GM23338 (cell line): ENCODE data around the gene RPA1. TPM values are rescaled to one million over a fixed set of nuclear protein-coding genes. Genes with fewer than 3 reads are reported as not detected.

Experiments used
- ATAC-seq: fragments of 200-7000 bp; cut with Tn5 transposase; 3 replicates; pipeline ENCODE4 v1.9.1; 2020
- DNase-seq: peaks from one replicate; pipeline ENCODE4 v3.0.0-alpha.2; 2015; ENCODE audit warnings: low spot score
- H2AFZ ChIP-seq: fragments of 200-600 bp; sonication (generic); 2 replicates; pipeline ENCODE4 v1.8.0; 2016; ENCODE audit warnings: antibody characterized with exemption, mild to moderate bottlenecking, moderate library complexity
- H3F3A ChIP-seq: fragments of 200-600 bp; sonication (generic); replicated peaks from 2 replicates; pipeline ENCODE4 v1.8.0; 2017; ENCODE audit warnings: antibody characterized with exemption, mixed run types, low read depth
- H3K27ac ChIP-seq: fragments of 200-600 bp; sonication (generic); 2 replicates; pipeline ENCODE4 v1.6.1; 2016; ENCODE audit warnings: low read depth
- H3K27me3 ChIP-seq: fragments of 200-600 bp; sonication (generic); 2 replicates; pipeline ENCODE4 v1.8.0; 2016; ENCODE audit warnings: mild to moderate bottlenecking, mixed run types, moderate library complexity; ENCODE audit not compliant: insufficient read depth
- H3K36me3 ChIP-seq: fragments of 200-600 bp; sonication (generic); 2 replicates; pipeline ENCODE4 v1.8.0; 2016; ENCODE audit warnings: mild to moderate bottlenecking; ENCODE audit not compliant: insufficient read depth
- H3K4me1 ChIP-seq: fragments of 200-600 bp; sonication (generic); 2 replicates; pipeline ENCODE4 v1.8.0; 2016; ENCODE audit warnings: mild to moderate bottlenecking, moderate library complexity; ENCODE audit not compliant: insufficient read depth
- H3K4me2 ChIP-seq: fragments of 200-600 bp; sonication (generic); 2 replicates; pipeline ENCODE4 v1.7.1; 2017; ENCODE audit warnings: mixed run types
- H3K4me3 ChIP-seq: fragments of 200-600 bp; sonication (generic); 2 replicates; pipeline ENCODE4 v1.6.1; 2016; ENCODE audit warnings: mixed run types
- H3K79me2 ChIP-seq: fragments of 200-600 bp; sonication (generic); replicated peaks from 2 replicates; pipeline ENCODE4 v1.8.0; 2017; ENCODE audit warnings: mild to moderate bottlenecking; ENCODE audit not compliant: insufficient read depth
- H3K9me2 ChIP-seq: fragments of 200-600 bp; sonication (generic); 2 replicates; pipeline ENCODE4 v1.8.0; 2017; ENCODE audit not compliant: insufficient read depth
- H4K20me1 ChIP-seq: fragments of 200-600 bp; sonication (generic); replicated peaks from 2 replicates; pipeline ENCODE4 v1.8.0; 2017; ENCODE audit warnings: mild to moderate bottlenecking; ENCODE audit not compliant: insufficient read depth
- H3K27ac Mint-ChIP-seq: 2 replicates; pipeline ENCODE4 v1.8.0; 2020; ENCODE audit warnings: inconsistent platforms, mild to moderate bottlenecking, moderate library complexity, mixed read lengths
- H3K27me3 Mint-ChIP-seq: 3 replicates; pipeline ENCODE4 v1.8.0; 2022; ENCODE audit warnings: low read depth, mild to moderate bottlenecking, moderate library complexity, mixed read lengths, inconsistent platforms; ENCODE audit not compliant: insufficient read depth, poor library complexity
- H3K36me3 Mint-ChIP-seq: 3 replicates; pipeline ENCODE4 v1.8.0; 2021; ENCODE audit warnings: low read depth, mild to moderate bottlenecking, inconsistent platforms, moderate library complexity, mixed read lengths
- H3K4me1 Mint-ChIP-seq: 3 replicates; pipeline ENCODE4 v1.8.0; 2020; ENCODE audit warnings: mild to moderate bottlenecking, inconsistent platforms, mixed read lengths
- H3K4me3 Mint-ChIP-seq: 3 replicates; pipeline ENCODE4 v1.8.0; 2021; ENCODE audit warnings: moderate library complexity, mild to moderate bottlenecking, inconsistent platforms, mixed read lengths
- H3K9me3 Mint-ChIP-seq: 3 replicates; pipeline ENCODE4 v1.8.0; 2020; ENCODE audit warnings: moderate library complexity, mild to moderate bottlenecking, inconsistent platforms, mixed read lengths
- CREB1 ChIP-seq: fragments of 250-450 bp; sonication (Bioruptor Pico); IDR thresholded peaks from 2 replicates; pipeline ENCODE4 v1.5.0; 2020; ENCODE audit warnings: low read depth, mild to moderate bottlenecking, moderate library complexity
- EZH2phosphoT487 ChIP-seq: fragments of 200-600 bp; sonication (generic); IDR thresholded peaks from one replicate; pipeline ENCODE4 v1.8.1; 2018; ENCODE audit warnings: antibody characterized with exemption; ENCODE audit not compliant: unreplicated experiment
- NANOG ChIP-seq: IDR thresholded peaks from 2 replicates; pipeline ENCODE4 v1.6.1; 2016; ENCODE audit warnings: antibody characterized with exemption, borderline replicate concordance
- STAT1 ChIP-seq: IDR thresholded peaks from one replicate; pipeline ENCODE4 v1.6.1; 2016; ENCODE audit warnings: antibody characterized with exemption; ENCODE audit not compliant: unreplicated experiment
- ZNF114 ChIP-seq: fragments of 250-450 bp; sonication (Bioruptor Pico); IDR thresholded peaks from 2 replicates; pipeline ENCODE4 v1.5.0; 2020; ENCODE audit warnings: mild to moderate bottlenecking, moderate library complexity
- ZNF331 ChIP-seq: fragments of 250-450 bp; sonication (Bioruptor Pico); IDR thresholded peaks from 2 replicates; pipeline ENCODE4 v1.5.0; 2020; ENCODE audit warnings: low read depth, mild to moderate bottlenecking, moderate library complexity
- polyA plus RNA-seq: library from polyadenylated mRNA; unstranded; fragments of >200 nt; fragmentation: Nextera tagmentation; extraction: Ambion mirVana; gene quantifications from 2 replicates; pipeline ENCODE4 v1.2.1, GENCODE V29; 2016
- total RNA-seq: library from RNA; depleted of rRNA; stranded (reverse); fragments of >200 nt; shearing (Covaris generic); gene quantifications from 2 replicates; pipeline ENCODE4 v1.2.3, GENCODE V29; 2014
- TF ChIP-seq, protein P1 (sequence below): fragments of 250-450 bp; sonication (Bioruptor Pico); IDR thresholded peaks from 2 replicates; pipeline ENCODE4 v1.5.0; 2020; ENCODE audit warnings: mild to moderate bottlenecking, moderate library complexity
- TF ChIP-seq, protein P2 (sequence below): IDR thresholded peaks from 2 replicates; pipeline ENCODE4 v1.6.1; 2016; ENCODE audit warnings: antibody characterized with exemption
- TF ChIP-seq, protein P3 (sequence below): IDR thresholded peaks from one replicate; pipeline ENCODE4 v1.6.1; 2018; ENCODE audit warnings: antibody characterized with exemption; ENCODE audit not compliant: unreplicated experiment
- TF ChIP-seq, protein P4 (sequence below), 2 experiments: fragments of 200-600 bp in 1 of 2; sonication (generic) in 1 of 2; conservative IDR thresholded peaks; 2 replicates each; pipeline versions ENCODE4 v1.5.1 to v1.6.1; 2016 to 2017; ENCODE audit warnings: antibody characterized with exemption in 2 of 2, low read depth in 2 of 2, mild to moderate bottlenecking in 2 of 2, moderate library complexity in 1 of 2

The RPA1 gene
- total and polyA plus RNA-seq, 2 experiments from 2014 or later, result 33.7 to 52.1 TPM

DNA sequence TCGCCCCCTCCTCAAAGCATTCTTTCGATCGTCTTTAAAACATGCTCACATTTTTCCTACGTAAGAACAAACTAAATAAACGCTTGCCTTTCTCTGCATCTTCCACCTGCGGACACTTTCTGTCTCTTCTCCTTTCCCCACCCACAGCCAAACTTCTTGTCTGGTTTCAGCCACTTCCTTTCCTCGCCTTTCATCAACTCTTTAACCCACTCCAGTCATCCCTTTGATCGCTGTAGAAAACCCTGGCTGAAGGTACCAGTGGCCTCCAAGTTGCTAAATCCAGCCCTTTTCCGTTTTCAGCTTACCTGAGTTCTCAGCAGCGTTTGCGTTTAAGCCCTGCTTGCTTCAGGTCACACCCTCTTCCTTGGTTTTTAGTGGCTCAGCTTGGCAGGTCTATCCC lies 483 bp downstream of the RPA1 start (continued):
- TF ChIP-seq, protein P1, sequence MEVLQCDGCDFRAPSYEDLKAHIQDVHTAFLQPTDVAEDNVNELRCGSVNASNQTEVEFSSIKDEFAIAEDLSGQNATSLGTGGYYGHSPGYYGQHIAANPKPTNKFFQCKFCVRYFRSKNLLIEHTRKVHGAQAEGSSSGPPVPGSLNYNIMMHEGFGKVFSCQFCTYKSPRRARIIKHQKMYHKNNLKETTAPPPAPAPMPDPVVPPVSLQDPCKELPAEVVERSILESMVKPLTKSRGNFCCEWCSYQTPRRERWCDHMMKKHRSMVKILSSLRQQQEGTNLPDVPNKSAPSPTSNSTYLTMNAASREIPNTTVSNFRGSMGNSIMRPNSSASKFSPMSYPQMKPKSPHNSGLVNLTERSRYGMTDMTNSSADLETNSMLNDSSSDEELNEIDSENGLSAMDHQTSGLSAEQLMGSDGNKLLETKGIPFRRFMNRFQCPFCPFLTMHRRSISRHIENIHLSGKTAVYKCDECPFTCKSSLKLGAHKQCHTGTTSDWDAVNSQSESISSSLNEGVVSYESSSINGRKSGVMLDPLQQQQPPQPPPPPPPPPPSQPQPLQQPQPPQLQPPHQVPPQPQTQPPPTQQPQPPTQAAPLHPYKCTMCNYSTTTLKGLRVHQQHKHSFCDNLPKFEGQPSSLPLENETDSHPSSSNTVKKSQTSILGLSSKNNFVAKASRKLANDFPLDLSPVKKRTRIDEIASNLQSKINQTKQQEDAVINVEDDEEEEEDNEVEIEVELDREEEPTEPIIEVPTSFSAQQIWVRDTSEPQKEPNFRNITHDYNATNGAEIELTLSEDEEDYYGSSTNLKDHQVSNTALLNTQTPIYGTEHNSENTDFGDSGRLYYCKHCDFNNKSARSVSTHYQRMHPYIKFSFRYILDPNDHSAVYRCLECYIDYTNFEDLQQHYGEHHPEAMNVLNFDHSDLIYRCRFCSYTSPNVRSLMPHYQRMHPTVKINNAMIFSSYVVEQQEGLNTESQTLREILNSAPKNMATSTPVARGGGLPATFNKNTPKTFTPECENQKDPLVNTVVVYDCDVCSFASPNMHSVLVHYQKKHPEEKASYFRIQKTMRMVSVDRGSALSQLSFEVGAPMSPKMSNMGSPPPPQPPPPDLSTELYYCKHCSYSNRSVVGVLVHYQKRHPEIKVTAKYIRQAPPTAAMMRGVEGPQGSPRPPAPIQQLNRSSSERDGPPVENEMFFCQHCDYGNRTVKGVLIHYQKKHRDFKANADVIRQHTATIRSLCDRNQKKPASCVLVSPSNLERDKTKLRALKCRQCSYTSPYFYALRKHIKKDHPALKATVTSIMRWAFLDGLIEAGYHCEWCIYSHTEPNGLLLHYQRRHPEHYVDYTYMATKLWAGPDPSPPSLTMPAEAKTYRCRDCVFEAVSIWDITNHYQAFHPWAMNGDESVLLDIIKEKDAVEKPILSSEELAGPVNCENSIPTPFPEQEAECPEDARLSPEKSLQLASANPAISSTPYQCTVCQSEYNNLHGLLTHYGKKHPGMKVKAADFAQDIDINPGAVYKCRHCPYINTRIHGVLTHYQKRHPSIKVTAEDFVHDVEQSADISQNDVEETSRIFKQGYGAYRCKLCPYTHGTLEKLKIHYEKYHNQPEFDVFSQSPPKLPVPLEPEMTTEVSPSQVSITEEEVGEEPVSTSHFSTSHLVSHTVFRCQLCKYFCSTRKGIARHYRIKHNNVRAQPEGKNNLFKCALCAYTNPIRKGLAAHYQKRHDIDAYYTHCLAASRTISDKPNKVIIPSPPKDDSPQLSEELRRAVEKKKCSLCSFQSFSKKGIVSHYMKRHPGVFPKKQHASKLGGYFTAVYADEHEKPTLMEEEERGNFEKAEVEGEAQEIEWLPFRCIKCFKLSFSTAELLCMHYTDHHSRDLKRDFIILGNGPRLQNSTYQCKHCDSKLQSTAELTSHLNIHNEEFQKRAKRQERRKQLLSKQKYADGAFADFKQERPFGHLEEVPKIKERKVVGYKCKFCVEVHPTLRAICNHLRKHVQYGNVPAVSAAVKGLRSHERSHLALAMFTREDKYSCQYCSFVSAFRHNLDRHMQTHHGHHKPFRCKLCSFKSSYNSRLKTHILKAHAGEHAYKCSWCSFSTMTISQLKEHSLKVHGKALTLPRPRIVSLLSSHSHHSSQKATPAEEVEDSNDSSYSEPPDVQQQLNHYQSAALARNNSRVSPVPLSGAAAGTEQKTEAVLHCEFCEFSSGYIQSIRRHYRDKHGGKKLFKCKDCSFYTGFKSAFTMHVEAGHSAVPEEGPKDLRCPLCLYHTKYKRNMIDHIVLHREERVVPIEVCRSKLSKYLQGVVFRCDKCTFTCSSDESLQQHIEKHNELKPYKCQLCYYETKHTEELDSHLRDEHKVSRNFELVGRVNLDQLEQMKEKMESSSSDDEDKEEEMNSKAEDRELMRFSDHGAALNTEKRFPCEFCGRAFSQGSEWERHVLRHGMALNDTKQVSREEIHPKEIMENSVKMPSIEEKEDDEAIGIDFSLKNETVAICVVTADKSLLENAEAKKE, result no peak
- TF ChIP-seq STAT1, result no peak
- TF ChIP-seq, protein P2, sequence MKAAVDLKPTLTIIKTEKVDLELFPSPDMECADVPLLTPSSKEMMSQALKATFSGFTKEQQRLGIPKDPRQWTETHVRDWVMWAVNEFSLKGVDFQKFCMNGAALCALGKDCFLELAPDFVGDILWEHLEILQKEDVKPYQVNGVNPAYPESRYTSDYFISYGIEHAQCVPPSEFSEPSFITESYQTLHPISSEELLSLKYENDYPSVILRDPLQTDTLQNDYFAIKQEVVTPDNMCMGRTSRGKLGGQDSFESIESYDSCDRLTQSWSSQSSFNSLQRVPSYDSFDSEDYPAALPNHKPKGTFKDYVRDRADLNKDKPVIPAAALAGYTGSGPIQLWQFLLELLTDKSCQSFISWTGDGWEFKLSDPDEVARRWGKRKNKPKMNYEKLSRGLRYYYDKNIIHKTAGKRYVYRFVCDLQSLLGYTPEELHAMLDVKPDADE, result no peak
- TF ChIP-seq ZNF331 (CRISPR knock-in tag), result no peak
- no peak for TF ChIP-seq EZH2phosphoT487
- no peak for TF ChIP-seq ZNF114 (CRISPR knock-in tag)

DNA sequence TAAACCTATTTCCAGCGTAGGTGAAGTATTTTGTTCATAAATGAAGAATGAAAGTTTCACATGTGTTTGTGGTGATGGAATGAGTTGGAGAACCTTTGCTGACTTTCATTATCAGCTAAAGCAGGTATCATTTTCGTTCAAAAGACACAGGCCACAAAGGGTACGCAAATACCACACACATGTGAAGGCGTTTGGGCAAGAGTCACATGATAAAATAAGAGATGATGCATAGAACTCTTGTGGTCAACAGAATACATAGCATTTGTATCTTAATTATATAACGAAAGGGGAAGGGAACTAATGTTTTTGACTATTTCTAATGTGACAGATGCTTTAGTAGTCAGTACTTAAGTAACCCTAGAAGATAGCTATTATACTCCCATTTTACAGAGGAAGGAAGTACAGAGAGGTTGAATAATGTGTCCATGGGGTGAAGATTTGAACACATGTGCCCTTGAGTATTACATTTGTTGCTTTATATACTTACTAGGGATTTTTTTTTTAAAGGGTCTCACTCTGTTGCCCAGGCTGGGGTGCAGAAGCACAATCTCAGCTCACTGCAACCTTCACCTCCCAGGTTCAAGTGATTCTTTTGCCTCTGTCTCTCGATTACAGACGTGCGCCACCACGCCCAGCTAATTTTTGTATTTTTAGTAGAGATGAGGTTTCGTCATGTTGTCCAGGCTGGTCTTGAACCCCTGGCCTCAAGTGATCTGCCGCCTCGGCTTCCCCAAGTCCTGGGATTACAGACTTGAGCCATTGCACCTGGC lies 4.8 kb downstream of the RPA1 start:
- H3K27me3 ChIP-seq, result no peaks in the 10 kb centered on the region
- DNase-seq (no peak), ATAC-seq (no peak)
- no peak overlapping the region for H3K4me2 ChIP-seq
- 0 out of 2 replicates have a peak, but pooled peaks cover 8% of the 10 kb centered on the region for H3F3A ChIP-seq
- no peaks in the 10 kb centered on the region for H3K36me3 ChIP-seq
- H3K4me1 ChIP-seq, result no peaks in the 10 kb centered on the region
- no peak overlapping the region for H3K27ac ChIP-seq
- H4K20me1 ChIP-seq, result peaks cover 33% of the 10 kb centered on the region
- H3K4me1 Mint-ChIP-seq, result peaks cover 5% of the 10 kb centered on the region
- H3K79me2 ChIP-seq, result peaks cover 96% of the 10 kb centered on the region
- peaks cover 26% of the 10 kb centered on the region for H3K36me3 Mint-ChIP-seq
- no peaks in the 10 kb centered on the region for H3K9me3 Mint-ChIP-seq
- H3K27ac Mint-ChIP-seq, result no peak overlapping the region
- H3K27me3 Mint-ChIP-seq, result peaks cover 1% of the 10 kb centered on the region
- H3K9me2 ChIP-seq, result no peaks in the 10 kb centered on the region
- H3K4me3 Mint-ChIP-seq, result no peak overlapping the region
- H2AFZ ChIP-seq, result no peak overlapping the region
- no peak overlapping the region for H3K4me3 ChIP-seq
- TF ChIP-seq, protein P3, sequence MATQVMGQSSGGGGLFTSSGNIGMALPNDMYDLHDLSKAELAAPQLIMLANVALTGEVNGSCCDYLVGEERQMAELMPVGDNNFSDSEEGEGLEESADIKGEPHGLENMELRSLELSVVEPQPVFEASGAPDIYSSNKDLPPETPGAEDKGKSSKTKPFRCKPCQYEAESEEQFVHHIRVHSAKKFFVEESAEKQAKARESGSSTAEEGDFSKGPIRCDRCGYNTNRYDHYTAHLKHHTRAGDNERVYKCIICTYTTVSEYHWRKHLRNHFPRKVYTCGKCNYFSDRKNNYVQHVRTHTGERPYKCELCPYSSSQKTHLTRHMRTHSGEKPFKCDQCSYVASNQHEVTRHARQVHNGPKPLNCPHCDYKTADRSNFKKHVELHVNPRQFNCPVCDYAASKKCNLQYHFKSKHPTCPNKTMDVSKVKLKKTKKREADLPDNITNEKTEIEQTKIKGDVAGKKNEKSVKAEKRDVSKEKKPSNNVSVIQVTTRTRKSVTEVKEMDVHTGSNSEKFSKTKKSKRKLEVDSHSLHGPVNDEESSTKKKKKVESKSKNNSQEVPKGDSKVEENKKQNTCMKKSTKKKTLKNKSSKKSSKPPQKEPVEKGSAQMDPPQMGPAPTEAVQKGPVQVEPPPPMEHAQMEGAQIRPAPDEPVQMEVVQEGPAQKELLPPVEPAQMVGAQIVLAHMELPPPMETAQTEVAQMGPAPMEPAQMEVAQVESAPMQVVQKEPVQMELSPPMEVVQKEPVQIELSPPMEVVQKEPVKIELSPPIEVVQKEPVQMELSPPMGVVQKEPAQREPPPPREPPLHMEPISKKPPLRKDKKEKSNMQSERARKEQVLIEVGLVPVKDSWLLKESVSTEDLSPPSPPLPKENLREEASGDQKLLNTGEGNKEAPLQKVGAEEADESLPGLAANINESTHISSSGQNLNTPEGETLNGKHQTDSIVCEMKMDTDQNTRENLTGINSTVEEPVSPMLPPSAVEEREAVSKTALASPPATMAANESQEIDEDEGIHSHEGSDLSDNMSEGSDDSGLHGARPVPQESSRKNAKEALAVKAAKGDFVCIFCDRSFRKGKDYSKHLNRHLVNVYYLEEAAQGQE, result no peak
- no peak for TF ChIP-seq CREB1 (CRISPR knock-in tag)
- no peak for TF ChIP-seq EZH2phosphoT487
- no peak for TF ChIP-seq STAT1
- no peak for TF ChIP-seq NANOG
- TF ChIP-seq ZNF114 (CRISPR knock-in tag), result no peak
- TF ChIP-seq, protein P4, sequence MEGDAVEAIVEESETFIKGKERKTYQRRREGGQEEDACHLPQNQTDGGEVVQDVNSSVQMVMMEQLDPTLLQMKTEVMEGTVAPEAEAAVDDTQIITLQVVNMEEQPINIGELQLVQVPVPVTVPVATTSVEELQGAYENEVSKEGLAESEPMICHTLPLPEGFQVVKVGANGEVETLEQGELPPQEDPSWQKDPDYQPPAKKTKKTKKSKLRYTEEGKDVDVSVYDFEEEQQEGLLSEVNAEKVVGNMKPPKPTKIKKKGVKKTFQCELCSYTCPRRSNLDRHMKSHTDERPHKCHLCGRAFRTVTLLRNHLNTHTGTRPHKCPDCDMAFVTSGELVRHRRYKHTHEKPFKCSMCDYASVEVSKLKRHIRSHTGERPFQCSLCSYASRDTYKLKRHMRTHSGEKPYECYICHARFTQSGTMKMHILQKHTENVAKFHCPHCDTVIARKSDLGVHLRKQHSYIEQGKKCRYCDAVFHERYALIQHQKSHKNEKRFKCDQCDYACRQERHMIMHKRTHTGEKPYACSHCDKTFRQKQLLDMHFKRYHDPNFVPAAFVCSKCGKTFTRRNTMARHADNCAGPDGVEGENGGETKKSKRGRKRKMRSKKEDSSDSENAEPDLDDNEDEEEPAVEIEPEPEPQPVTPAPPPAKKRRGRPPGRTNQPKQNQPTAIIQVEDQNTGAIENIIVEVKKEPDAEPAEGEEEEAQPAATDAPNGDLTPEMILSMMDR (conservative IDR thresholded peaks at IDR 0.05; ENCODE audit: low read depth in 2 of 2), result no peak
- no peak for TF ChIP-seq ZNF331 (CRISPR knock-in tag)
